MM.1S (cell line): Measurements from ENCODE around the gene DHX15.

Experiments used
- DNase-seq: peaks from one replicate; pipeline ENCODE4 v3.0.0-alpha.2; 2015
- H2AFZ ChIP-seq: fragments of 300-600 bp; sonication (generic); 2 replicates; pipeline ENCODE4 v1.6.0; 2016; ENCODE audit warnings: antibody characterized with exemption, low read length
- H3F3A ChIP-seq: fragments of 300-600 bp; sonication (generic); 2 replicates; pipeline ENCODE4 v1.6.1; 2016; ENCODE audit warnings: mild to moderate bottlenecking, antibody characterized with exemption, low read length, moderate library complexity, mixed read lengths; ENCODE audit not compliant: insufficient read depth
- H3K27ac ChIP-seq: fragments of 300-600 bp; sonication (generic); 2 replicates; pipeline ENCODE4 v1.5.1; 2016; ENCODE audit warnings: mild to moderate bottlenecking, low read length
- H3K27me3 ChIP-seq: fragments of 300-600 bp; sonication (generic); replicated peaks from 2 replicates; pipeline ENCODE4 v1.6.0; 2016; ENCODE audit warnings: low read length; ENCODE audit not compliant: insufficient read depth
- H3K36me3 ChIP-seq: fragments of 300-600 bp; sonication (generic); replicated peaks from 2 replicates; pipeline ENCODE4 v1.6.1; 2016; ENCODE audit warnings: mild to moderate bottlenecking, low read length, mixed read lengths; ENCODE audit not compliant: insufficient read depth
- H3K4me1 ChIP-seq: fragments of 300-600 bp; sonication (generic); 2 replicates; pipeline ENCODE4 v1.6.1; 2016; ENCODE audit warnings: low read length, mixed read lengths
- H3K4me2 ChIP-seq: fragments of 300-600 bp; sonication (generic); 2 replicates; pipeline ENCODE4 v1.6.0; 2016; ENCODE audit warnings: low read depth, low read length
- H3K4me3 ChIP-seq: fragments of 300-600 bp; sonication (generic); 2 replicates; pipeline ENCODE4 v1.5.1; 2016; ENCODE audit warnings: low read length, mixed read lengths
- H3K79me2 ChIP-seq: fragments of 300-600 bp; sonication (generic); 2 replicates; pipeline ENCODE4 v1.6.1; 2016; ENCODE audit warnings: mixed run types, low read length, mixed read lengths
- H3K9ac ChIP-seq: fragments of 300-600 bp; sonication (generic); 2 replicates; pipeline ENCODE4 v1.6.1; 2016; ENCODE audit warnings: low read length, mixed read lengths
- H3K9me2 ChIP-seq: fragments of 300-600 bp; sonication (generic); replicated peaks from 2 replicates; pipeline ENCODE4 v1.6.1; 2016; ENCODE audit warnings: mild to moderate bottlenecking, low read length, mixed read lengths; ENCODE audit not compliant: insufficient read depth
- H3K9me3 ChIP-seq: fragments of 300-600 bp; sonication (generic); replicated peaks from 2 replicates; pipeline ENCODE4 v1.6.1; 2016; ENCODE audit warnings: mild to moderate bottlenecking, low read length, mixed read lengths; ENCODE audit not compliant: insufficient read depth
- H4K20me1 ChIP-seq: fragments of 300-600 bp; sonication (generic); 2 replicates; pipeline ENCODE4 v1.6.1; 2016; ENCODE audit warnings: mild to moderate bottlenecking, low read length, moderate library complexity, mixed read lengths; ENCODE audit not compliant: insufficient read depth
- EZH2 ChIP-seq: fragments of 300-600 bp; sonication (generic); optimal IDR thresholded peaks from 2 replicates; pipeline ENCODE3; 2017; ENCODE audit warnings: low read depth, mild to moderate bottlenecking, antibody characterized with exemption, low read length, mixed read lengths
- EZH2phosphoT487 ChIP-seq: fragments of 300-600 bp; sonication (generic); IDR thresholded peaks from 2 replicates; pipeline ENCODE4 v1.6.1; 2018; ENCODE audit warnings: antibody characterized with exemption, low read length
- TF ChIP-seq, protein P1 (sequence below): fragments of 300-600 bp; sonication (generic); IDR thresholded peaks from 2 replicates; pipeline ENCODE4 v1.5.1; 2016; ENCODE audit warnings: antibody characterized with exemption, low read length, mixed read lengths

Gene DHX15

GRCh38 chr4:24568425-24568824, 15.9 kb downstream of the DHX15 start:
- Histone ChIP-seq H3K36me3 (peaks cover 36% of the 10 kb centered on the region), H3K9me3 (no peaks in the 10 kb centered on the region), H3F3A (peaks cover 5% of the 10 kb centered on the region; the same call in 1 of the 2 replicates), H3K79me2 (peaks cover 100% of the 10 kb centered on the region), H4K20me1 (peaks cover 91% of the 10 kb centered on the region), H3K27ac (no peak overlapping the region), H3K4me2 (no peak overlapping the region), H3K4me1 (no peaks in the 10 kb centered on the region), H3K9ac (no peak overlapping the region), H2AFZ (no peak overlapping the region), H3K4me3 (no peak overlapping the region), H3K9me2 (no peaks in the 10 kb centered on the region), H3K27me3 (no peaks in the 10 kb centered on the region)
- no peak for DNase-seq
- TF ChIP-seq EZH2phosphoT487 (no peak), EZH2 (no peak)
- TF ChIP-seq, protein P1, sequence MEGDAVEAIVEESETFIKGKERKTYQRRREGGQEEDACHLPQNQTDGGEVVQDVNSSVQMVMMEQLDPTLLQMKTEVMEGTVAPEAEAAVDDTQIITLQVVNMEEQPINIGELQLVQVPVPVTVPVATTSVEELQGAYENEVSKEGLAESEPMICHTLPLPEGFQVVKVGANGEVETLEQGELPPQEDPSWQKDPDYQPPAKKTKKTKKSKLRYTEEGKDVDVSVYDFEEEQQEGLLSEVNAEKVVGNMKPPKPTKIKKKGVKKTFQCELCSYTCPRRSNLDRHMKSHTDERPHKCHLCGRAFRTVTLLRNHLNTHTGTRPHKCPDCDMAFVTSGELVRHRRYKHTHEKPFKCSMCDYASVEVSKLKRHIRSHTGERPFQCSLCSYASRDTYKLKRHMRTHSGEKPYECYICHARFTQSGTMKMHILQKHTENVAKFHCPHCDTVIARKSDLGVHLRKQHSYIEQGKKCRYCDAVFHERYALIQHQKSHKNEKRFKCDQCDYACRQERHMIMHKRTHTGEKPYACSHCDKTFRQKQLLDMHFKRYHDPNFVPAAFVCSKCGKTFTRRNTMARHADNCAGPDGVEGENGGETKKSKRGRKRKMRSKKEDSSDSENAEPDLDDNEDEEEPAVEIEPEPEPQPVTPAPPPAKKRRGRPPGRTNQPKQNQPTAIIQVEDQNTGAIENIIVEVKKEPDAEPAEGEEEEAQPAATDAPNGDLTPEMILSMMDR, result no peak

- H3K9ac ChIP-seq, result no peak overlapping the region
- no peak for DNase-seq
- H3K4me2 ChIP-seq, result no peak overlapping the region
- no peaks in the 10 kb centered on the region for H3K9me3 ChIP-seq
- no peak overlapping the region for H3K27ac ChIP-seq
- no peak overlapping the region for H2AFZ ChIP-seq
- H3K27me3 ChIP-seq, result no peaks in the 10 kb centered on the region
- peaks cover 30% of the 10 kb centered on the region for H3K36me3 ChIP-seq
- no peak for TF ChIP-seq EZH2
- TF ChIP-seq, protein P1, result no peak
- H3F3A ChIP-seq, result no peaks in the 10 kb centered on the region
- H3K9me2 ChIP-seq, result no peaks in the 10 kb centered on the region
- peaks cover 92% of the 10 kb centered on the region for H4K20me1 ChIP-seq
- peaks cover 100% of the 10 kb centered on the region for H3K79me2 ChIP-seq
- no peaks in the 10 kb centered on the region for H3K4me1 ChIP-seq
- no peak overlapping the region for H3K4me3 ChIP-seq
These were observed 19.3 kb downstream of the DHX15 start for GRCh38 chr4:24565054-24565453.

- no peak overlapping the region for H3K9ac ChIP-seq
- H2AFZ ChIP-seq, result no peak overlapping the region
- no peaks in the 10 kb centered on the region for H3K27me3 ChIP-seq
- peaks cover 100% of the 10 kb centered on the region for H3K79me2 ChIP-seq
- no peaks in the 10 kb centered on the region for H3F3A ChIP-seq
- H3K36me3 ChIP-seq, result peaks cover 30% of the 10 kb centered on the region
- no peaks in the 10 kb centered on the region for H3K9me2 ChIP-seq
- no peak for DNase-seq
- no peaks in the 10 kb centered on the region for H3K9me3 ChIP-seq
- TF ChIP-seq EZH2 (no peak), EZH2phosphoT487 (no peak)
- TF ChIP-seq, protein P1, result no peak
- H4K20me1 ChIP-seq, result peaks cover 93% of the 10 kb centered on the region
- H3K4me3 ChIP-seq, result no peak overlapping the region
- no peak overlapping the region for H3K27ac ChIP-seq
- no peaks in the 10 kb centered on the region for H3K4me1 ChIP-seq
- H3K4me2 ChIP-seq, result no peak overlapping the region
These were observed 19.9 kb downstream of the DHX15 start for GRCh38 chr4:24564488-24564887.
